Karpas-422 (cell line): ENCODE data around the gene GPC5. TPM values are rescaled to one million over a fixed set of nuclear protein-coding genes. Genes with fewer than 3 reads are reported as not detected.

Source experiments
- DNase-seq: peaks from one replicate; pipeline ENCODE4 v3.0.0-alpha.2; 2015
- H2AFZ ChIP-seq: fragments of 200-600 bp; sonication (generic); 2 replicates; pipeline ENCODE4 v1.6.1; 2014; ENCODE audit warnings: antibody characterized with exemption, low read length, mixed read lengths
- H3K27ac ChIP-seq: fragments of 200-600 bp; sonication (generic); 2 replicates; pipeline ENCODE4 v1.5.1; 2014; ENCODE audit warnings: mild to moderate bottlenecking, low read length, moderate library complexity
- H3K27me3 ChIP-seq: fragments of 200-600 bp; sonication (generic); 2 replicates; pipeline ENCODE4 v1.6.1; 2014; ENCODE audit warnings: low read length, mixed read lengths
- H3K36me3 ChIP-seq: fragments of 200-600 bp; sonication (generic); 2 replicates; pipeline ENCODE4 v1.6.1; 2014; ENCODE audit warnings: low read length, mixed read lengths; ENCODE audit not compliant: insufficient read depth
- H3K4me1 ChIP-seq: fragments of 200-600 bp; sonication (generic); 2 replicates; pipeline ENCODE4 v1.6.1; 2014; ENCODE audit warnings: mild to moderate bottlenecking, low read length, mixed read lengths
- H3K4me2 ChIP-seq: fragments of 200-600 bp; sonication (generic); 2 replicates; pipeline ENCODE4 v1.6.1; 2014; ENCODE audit warnings: low read length, low read depth, mild to moderate bottlenecking; ENCODE audit not compliant: poor library complexity, severe bottlenecking
- H3K4me3 ChIP-seq: fragments of 200-600 bp; sonication (generic); 2 replicates; pipeline ENCODE4 v1.5.1; 2014; ENCODE audit warnings: mild to moderate bottlenecking, antibody characterized with exemption, low read length, mixed read lengths
- H3K79me2 ChIP-seq: fragments of 200-600 bp; sonication (generic); 2 replicates; pipeline ENCODE4 v1.6.1; 2014; ENCODE audit warnings: mild to moderate bottlenecking, low read length, mixed read lengths
- H3K9ac ChIP-seq: fragments of 200-600 bp; sonication (generic); 2 replicates; pipeline ENCODE4 v1.6.0; 2014; ENCODE audit warnings: low read length
- H3K9me2 ChIP-seq: fragments of 200-600 bp; sonication (generic), shearing (Covaris generic); replicated peaks from 2 replicates; pipeline ENCODE4 v1.6.0; 2014; ENCODE audit warnings: mild to moderate bottlenecking, low read length, moderate library complexity; ENCODE audit not compliant: insufficient read depth
- H3K9me3 ChIP-seq: fragments of 300-700, 200-600 bp; sonication (generic); 2 replicates; pipeline ENCODE4 v1.6.1; 2014; ENCODE audit warnings: low read length, mixed read lengths
- H4K20me1 ChIP-seq: fragments of 200-600 bp; sonication (generic); 2 replicates; pipeline ENCODE4 v1.6.1; 2014; ENCODE audit warnings: mild to moderate bottlenecking, antibody characterized with exemption, low read length, low read depth; ENCODE audit not compliant: insufficient read depth
- total RNA-seq: library from RNA; depleted of rRNA; stranded (reverse); fragments of >200 nt; shearing (Covaris generic); gene quantifications from 2 replicates; pipeline ENCODE4 v1.2.3, GENCODE V29; 2014; ENCODE audit warnings: low replicate concordance

Gene GPC5
- total RNA-seq, 1 experiment from 2014 or later, result not detected

DNA sequence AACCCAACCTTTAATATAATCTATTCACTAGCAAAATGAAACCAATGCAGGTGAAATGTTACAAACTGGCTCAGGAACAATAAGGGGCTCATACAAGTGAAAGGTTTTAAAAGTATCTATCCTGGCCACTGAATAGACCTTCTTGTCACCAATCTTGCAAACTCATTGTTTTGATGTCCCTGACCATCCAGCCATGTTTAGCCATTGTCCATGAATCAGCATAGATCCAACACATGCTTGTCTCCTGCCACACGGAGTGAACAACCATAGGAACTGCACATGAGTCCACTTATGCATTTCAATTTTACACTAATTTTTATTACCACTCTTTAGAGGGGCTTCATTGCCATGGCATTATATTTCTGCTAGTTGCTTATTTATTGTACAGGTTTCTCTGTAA is 331.4 kb downstream of the GPC5 start:
- Histone ChIP-seq H3K27ac (no peak overlapping the region), H3K9me2 (no peaks in the 10 kb centered on the region; the same call in 1 of the 2 replicates), H4K20me1 (no peaks in the 10 kb centered on the region), H3K36me3 (no peaks in the 10 kb centered on the region), H3K9ac (no peak overlapping the region), H2AFZ (no peak overlapping the region), H3K4me3 (no peak overlapping the region), H3K4me2 (no peak overlapping the region), H3K79me2 (no peaks in the 10 kb centered on the region), H3K9me3 (no peaks in the 10 kb centered on the region; the same call in 1 of the 2 replicates), H3K27me3 (no peaks in the 10 kb centered on the region), H3K4me1 (no peaks in the 10 kb centered on the region)
- DNase-seq, result no peak

DNA sequence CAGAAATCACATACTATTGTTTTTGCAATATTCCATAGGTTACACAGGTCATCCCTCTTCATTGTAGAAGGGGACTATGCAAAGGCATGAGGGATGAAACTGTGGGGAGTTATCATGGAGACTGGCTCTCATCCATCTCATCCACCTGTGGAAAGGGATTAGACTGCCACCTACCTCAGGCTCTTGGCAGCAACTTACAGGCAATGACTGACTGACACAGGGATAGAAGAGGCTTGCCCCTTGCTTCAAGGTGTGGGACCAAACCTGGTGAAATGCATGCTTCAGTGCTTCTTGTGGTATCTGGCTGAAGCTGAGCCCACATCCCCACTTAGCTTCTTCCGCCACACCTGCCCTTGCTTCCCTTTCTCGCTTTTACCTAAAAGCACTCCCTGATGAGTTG is 341.3 kb downstream of the GPC5 start:
- no peak for DNase-seq
- Histone ChIP-seq H2AFZ (no peak overlapping the region), H3K27ac (no peak overlapping the region), H3K4me2 (no peak overlapping the region), H3K27me3 (no peaks in the 10 kb centered on the region), H3K36me3 (no peaks in the 10 kb centered on the region), H3K9ac (no peak overlapping the region), H3K9me3 (no peaks in the 10 kb centered on the region), H3K79me2 (no peaks in the 10 kb centered on the region), H3K9me2 (no peaks in the 10 kb centered on the region), H4K20me1 (no peaks in the 10 kb centered on the region), H3K4me3 (no peak overlapping the region), H3K4me1 (no peaks in the 10 kb centered on the region)

DNA sequence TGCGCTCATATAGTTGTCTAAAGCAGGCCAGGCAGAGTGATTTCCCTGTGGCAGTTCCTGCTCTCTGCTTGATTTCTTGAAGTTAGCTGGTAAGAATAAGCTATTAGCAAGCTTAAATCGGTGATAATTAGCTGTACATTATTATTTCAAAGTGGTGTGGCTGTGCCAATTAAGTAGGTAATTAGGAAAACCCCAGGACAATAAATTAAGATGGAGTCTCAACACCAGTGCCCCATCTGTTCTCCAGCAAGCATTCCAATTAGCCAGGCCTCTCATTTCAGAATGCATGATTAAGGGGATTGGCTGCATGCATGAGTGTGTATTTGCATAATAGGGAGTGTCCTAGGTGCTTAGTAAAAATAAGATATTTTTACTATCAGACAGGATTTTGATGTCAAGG is 342.3 kb downstream of the GPC5 start:
- Histone ChIP-seq H3K27ac (no peak overlapping the region), H3K4me2 (no peak overlapping the region), H3K9me3 (no peaks in the 10 kb centered on the region), H3K27me3 (no peaks in the 10 kb centered on the region), H3K4me1 (no peaks in the 10 kb centered on the region), H3K79me2 (no peaks in the 10 kb centered on the region), H2AFZ (no peak overlapping the region), H3K9me2 (no peaks in the 10 kb centered on the region), H3K9ac (no peak overlapping the region), H3K4me3 (no peak overlapping the region), H3K36me3 (no peaks in the 10 kb centered on the region), H4K20me1 (no peaks in the 10 kb centered on the region)
- no peak for DNase-seq

DNA sequence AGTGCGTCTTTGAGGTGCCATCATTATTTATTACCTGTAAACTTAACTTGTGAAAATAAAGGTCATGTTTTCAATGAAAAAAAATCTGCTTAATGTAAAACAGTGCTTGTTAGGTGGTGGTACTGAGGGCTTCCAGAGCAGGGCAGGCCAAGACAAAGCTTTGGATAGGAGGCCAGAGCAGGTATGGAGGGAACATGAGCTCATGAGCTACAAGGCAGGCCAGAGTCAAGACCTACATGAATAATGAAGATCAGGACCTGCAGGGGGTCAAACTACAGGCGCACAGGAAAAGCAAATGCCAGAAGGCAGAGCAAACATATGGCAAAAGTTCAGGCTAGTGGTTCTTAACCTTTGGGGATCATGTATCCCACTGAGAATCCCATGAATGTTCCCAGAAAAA is 343.5 kb downstream of the GPC5 start:
- Histone ChIP-seq H2AFZ (no peak overlapping the region), H3K79me2 (no peaks in the 10 kb centered on the region), H3K9me2 (no peaks in the 10 kb centered on the region), H3K36me3 (no peaks in the 10 kb centered on the region), H3K4me1 (no peaks in the 10 kb centered on the region), H4K20me1 (no peaks in the 10 kb centered on the region), H3K9me3 (no peaks in the 10 kb centered on the region), H3K27ac (no peak overlapping the region), H3K9ac (no peak overlapping the region), H3K27me3 (no peaks in the 10 kb centered on the region), H3K4me3 (no peak overlapping the region), H3K4me2 (no peak overlapping the region)
- no peak for DNase-seq

DNA sequence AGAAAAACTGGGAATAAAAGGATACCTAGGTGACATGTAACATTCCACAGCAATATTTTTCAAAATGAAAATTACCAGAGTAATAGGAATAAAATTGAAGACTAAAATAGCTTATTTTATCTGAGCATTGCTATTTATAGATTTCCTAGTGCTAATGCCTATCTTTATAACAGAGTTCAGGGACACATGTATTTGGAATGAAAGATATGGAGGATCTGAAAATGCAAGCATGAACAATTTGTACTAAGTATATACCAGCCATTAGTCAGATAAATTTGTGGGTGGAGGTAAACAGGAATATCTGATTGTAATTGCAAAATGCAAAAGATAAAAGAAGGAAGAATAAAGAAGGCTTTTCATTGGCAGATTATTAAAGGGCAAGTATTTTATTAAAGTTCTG is 345.9 kb downstream of the GPC5 start:
- H3K9me2 ChIP-seq, result no peaks in the 10 kb centered on the region
- H3K79me2 ChIP-seq, result no peaks in the 10 kb centered on the region
- no peak for DNase-seq
- H3K27me3 ChIP-seq, result no peaks in the 10 kb centered on the region
- H4K20me1 ChIP-seq, result no peaks in the 10 kb centered on the region
- H3K9me3 ChIP-seq, result 0 out of 2 replicates have a peak, but pooled peaks cover 3% of the 10 kb centered on the region
- H3K4me1 ChIP-seq, result no peaks in the 10 kb centered on the region
- H3K36me3 ChIP-seq, result no peaks in the 10 kb centered on the region
- H3K4me2 ChIP-seq, result no peak overlapping the region
- no peak overlapping the region for H2AFZ ChIP-seq
- no peak overlapping the region for H3K27ac ChIP-seq
- no peak overlapping the region for H3K9ac ChIP-seq
- H3K4me3 ChIP-seq, result no peak overlapping the region

DNA sequence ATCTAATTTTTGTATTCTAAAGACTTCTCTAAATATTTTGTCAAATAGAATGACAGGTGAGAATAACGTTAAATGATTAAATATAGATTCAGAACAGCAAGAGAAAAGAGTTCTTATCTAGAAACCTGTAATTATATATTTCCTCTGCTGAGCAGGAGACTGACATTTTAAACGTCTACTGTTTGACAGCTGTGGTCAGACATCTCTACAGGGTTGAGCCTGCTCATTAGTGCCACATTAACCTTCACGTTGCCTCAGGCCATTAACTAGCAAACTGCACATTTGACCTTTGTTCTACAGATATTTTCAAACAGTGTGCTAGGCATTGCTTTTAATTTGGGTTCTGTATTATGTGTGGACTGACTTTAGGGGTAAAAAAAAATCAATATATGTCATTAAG is 347.5 kb downstream of the GPC5 start:
- H3K79me2 ChIP-seq, result no peaks in the 10 kb centered on the region
- no peaks in the 10 kb centered on the region for H3K9me2 ChIP-seq
- H2AFZ ChIP-seq, result no peak overlapping the region
- no peak overlapping the region for H3K4me3 ChIP-seq
- no peaks in the 10 kb centered on the region for H3K36me3 ChIP-seq
- H3K9me3 ChIP-seq, result 0 out of 2 replicates have a peak, but pooled peaks cover 4% of the 10 kb centered on the region
- H3K4me1 ChIP-seq, result no peaks in the 10 kb centered on the region
- H3K27ac ChIP-seq, result no peak overlapping the region
- H3K27me3 ChIP-seq, result no peaks in the 10 kb centered on the region
- H3K4me2 ChIP-seq, result no peak overlapping the region
- DNase-seq, result no peak
- no peaks in the 10 kb centered on the region for H4K20me1 ChIP-seq
- no peak overlapping the region for H3K9ac ChIP-seq

DNA sequence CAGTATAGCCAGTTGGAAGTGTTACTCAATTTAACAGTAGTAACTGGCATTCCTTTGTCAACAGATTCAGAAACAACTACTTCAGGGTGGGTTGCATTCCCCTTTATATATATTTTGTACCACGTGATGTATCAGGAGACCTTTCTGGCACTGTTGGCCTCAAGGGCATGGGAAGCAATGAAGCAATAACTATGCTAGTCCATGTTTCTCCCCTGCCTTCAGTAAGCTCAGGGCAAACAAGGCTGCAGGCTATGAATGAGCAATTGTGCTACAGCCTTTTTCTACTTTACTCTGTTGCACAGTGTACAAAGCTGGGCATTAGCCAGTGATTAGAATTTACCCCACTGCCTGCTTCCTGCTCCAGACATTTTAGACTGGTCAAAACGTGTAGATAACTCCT is 348.8 kb downstream of the GPC5 start:
- DNase-seq, result no peak
- no peaks in the 10 kb centered on the region for H3K27me3 ChIP-seq
- no peak overlapping the region for H3K27ac ChIP-seq
- H3K4me1 ChIP-seq, result no peaks in the 10 kb centered on the region
- H4K20me1 ChIP-seq, result no peaks in the 10 kb centered on the region
- H3K4me2 ChIP-seq, result no peak overlapping the region
- no peak overlapping the region for H3K4me3 ChIP-seq
- H2AFZ ChIP-seq, result no peak overlapping the region
- H3K9me2 ChIP-seq, result no peaks in the 10 kb centered on the region
- H3K9ac ChIP-seq, result no peak overlapping the region
- no peaks in the 10 kb centered on the region for H3K36me3 ChIP-seq
- H3K9me3 ChIP-seq, result peaks cover 9% of the 10 kb centered on the region; the same call in 1 of the 2 replicates
- H3K79me2 ChIP-seq, result no peaks in the 10 kb centered on the region

DNA sequence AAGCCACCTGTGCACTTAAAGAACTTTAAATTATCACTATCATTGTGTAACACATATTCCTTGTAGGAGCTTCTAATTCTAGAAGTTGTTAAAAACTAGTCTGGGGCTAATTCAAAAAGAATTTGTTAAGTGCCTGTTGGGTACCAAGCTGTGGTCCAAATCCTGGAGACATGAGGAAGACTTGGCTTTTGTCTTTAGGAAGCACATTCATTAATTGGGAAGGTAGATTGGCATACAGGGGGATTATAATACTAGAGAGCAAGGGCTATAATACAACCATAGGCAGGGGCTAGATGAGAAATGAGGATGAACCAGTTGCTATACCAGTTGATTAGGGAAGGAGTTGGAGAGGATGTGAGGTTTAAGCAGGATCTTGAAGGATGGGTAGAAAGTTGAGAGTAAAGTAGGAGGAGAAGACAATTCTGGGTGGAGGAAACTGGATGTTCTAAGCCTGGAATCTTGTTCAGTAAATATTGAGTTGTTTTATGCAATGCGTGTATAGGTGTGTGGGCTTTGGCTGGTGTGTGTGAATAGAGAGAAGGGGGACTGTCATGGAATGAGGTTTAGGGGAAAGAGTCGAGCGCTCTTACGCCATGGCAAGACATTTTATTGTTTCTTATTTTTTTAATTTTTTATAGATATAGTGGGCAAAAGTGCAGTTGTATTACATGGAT is 350.1 kb downstream of the GPC5 start:
- Histone ChIP-seq H3K4me1 (no peaks in the 10 kb centered on the region), H2AFZ (no peak overlapping the region), H3K9ac (no peak overlapping the region), H3K4me3 (no peak overlapping the region), H3K4me2 (no peak overlapping the region), H3K9me3 (peaks cover 9% of the 10 kb centered on the region; the same call in 1 of the 2 replicates), H3K9me2 (no peaks in the 10 kb centered on the region), H4K20me1 (no peaks in the 10 kb centered on the region), H3K27me3 (no peaks in the 10 kb centered on the region), H3K79me2 (no peaks in the 10 kb centered on the region), H3K36me3 (no peaks in the 10 kb centered on the region), H3K27ac (no peak overlapping the region)
- DNase-seq, result no peak
